NB4 (cell line): ENCODE measurements around the gene RPGRIP1L.

Experiments used
- POLR2A ChIP-seq: IDR thresholded peaks from 2 replicates; pipeline ENCODE4 v1.6.1; 2011; ENCODE audit warnings: mild to moderate bottlenecking; ENCODE audit not compliant: insufficient read length; ENCODE audit errors: extremely low read depth
- TF ChIP-seq, protein P1 (sequence below): IDR thresholded peaks from one replicate; pipeline ENCODE4 v1.5.1; 2012; ENCODE audit warnings: low read depth, low read length

DNA sequence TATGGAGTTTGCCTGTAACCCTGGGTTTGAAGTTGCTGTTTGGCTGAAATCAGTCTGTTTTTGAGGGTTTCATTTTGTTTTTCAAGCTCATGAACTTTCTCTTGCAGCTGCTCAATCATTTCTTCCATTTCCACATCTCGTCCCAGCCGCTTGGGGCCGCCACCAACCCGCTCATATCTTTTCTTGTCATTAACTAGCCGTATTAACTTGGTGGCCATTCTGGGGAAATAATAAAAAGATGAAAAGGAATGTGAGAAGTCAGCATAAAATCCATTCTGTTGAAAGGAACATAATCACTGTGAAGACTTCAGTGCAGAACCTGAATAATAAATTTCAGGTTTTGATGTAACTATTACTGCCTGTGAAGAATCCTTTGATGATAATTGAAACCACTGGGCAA lies 11.5 kb downstream of the RPGRIP1L start:
- TF ChIP-seq, protein P1, sequence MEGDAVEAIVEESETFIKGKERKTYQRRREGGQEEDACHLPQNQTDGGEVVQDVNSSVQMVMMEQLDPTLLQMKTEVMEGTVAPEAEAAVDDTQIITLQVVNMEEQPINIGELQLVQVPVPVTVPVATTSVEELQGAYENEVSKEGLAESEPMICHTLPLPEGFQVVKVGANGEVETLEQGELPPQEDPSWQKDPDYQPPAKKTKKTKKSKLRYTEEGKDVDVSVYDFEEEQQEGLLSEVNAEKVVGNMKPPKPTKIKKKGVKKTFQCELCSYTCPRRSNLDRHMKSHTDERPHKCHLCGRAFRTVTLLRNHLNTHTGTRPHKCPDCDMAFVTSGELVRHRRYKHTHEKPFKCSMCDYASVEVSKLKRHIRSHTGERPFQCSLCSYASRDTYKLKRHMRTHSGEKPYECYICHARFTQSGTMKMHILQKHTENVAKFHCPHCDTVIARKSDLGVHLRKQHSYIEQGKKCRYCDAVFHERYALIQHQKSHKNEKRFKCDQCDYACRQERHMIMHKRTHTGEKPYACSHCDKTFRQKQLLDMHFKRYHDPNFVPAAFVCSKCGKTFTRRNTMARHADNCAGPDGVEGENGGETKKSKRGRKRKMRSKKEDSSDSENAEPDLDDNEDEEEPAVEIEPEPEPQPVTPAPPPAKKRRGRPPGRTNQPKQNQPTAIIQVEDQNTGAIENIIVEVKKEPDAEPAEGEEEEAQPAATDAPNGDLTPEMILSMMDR, result no peak
- no peak for TF ChIP-seq POLR2A
